ENCODE results near the gene PKLR. TPM values are rescaled to one million over a fixed set of nuclear protein-coding genes. Genes with fewer than 3 reads are reported as not detected.
A peak's percentile ranks its signal among the peaks of the same experiment; 100 is the strongest.
"Not testable (repeated sequence)": the region's sequence is repeated elsewhere in the genome, so short reads cannot be mapped to it uniquely, and the experiment has no call there.

Gene PKLR
- total RNA-seq = under 1 TPM in 1 of 2 donors, not detected in 1; 0.14 TPM

- ATAC-seq (no peak), DNase-seq (ENCODE audit: low spot score in 2 of 2) (no peak)
- H3K9me3 Mint-ChIP-seq = no peaks in the 10 kb centered on the region
- peak within 1 kb of the TSS in 1 of 2 donors; percentile 23 for H3K27ac Mint-ChIP-seq
- H3K36me3 Mint-ChIP-seq = no peaks in the 10 kb centered on the region
Measured at GRCh38 chr1:155301342-155301841, at the start of gene PKLR. Gene PKLR, minus strand, starts transcription at chr1:155301438. Its CDS starts 43 bp downstream, at chr1:155301395.

GRCh38 chr1:155342842-155343241 is 41.6 kb upstream of the PKLR start:
- Mint-ChIP-seq H3K36me3 (peaks cover 0 to 8% of the 10 kb centered on the region in 2 donors), H3K9me3 (no peaks in the 10 kb centered on the region), H3K27ac (peak overlapping the region; percentile 35 to 81)
- DNase-seq (ENCODE audit: low spot score in 2 of 2) (no peak), ATAC-seq (no peak)

- ATAC-seq (no peak), DNase-seq (ENCODE audit: low spot score in 2 of 2) (no peak)
- Mint-ChIP-seq H3K9me3 (no peaks in the 10 kb centered on the region), H3K27ac (peak overlapping the region in 1 of 2 donors; percentile 53), H3K36me3 (peaks cover 0 to 8% of the 10 kb centered on the region in 2 donors)
Measured at GRCh38 chr1:155339515-155340097, 38.4 kb upstream of the PKLR start.

GRCh38 chr1:155334962-155335361 is 33.7 kb upstream of the PKLR start:
- H3K36me3 Mint-ChIP-seq = peaks cover 8 to 14% of the 10 kb centered on the region in 2 donors
- DNase-seq (ENCODE audit: low spot score in 2 of 2) (no peak), ATAC-seq (no peak)
- H3K27ac Mint-ChIP-seq = no peak overlapping the region
- H3K9me3 Mint-ChIP-seq = no peaks in the 10 kb centered on the region

- H3K27ac Mint-ChIP-seq = peak overlapping the region in 1 of 2 donors; percentile 47
- no peak for ATAC-seq
Measured at GRCh38 chr1:155329980-155330598, 28.9 kb upstream of the PKLR start.

GRCh38 chr1:155328856-155329255 is 27.6 kb upstream of the PKLR start:
- not testable (repeated sequence) for DNase-seq (ENCODE audit: low spot score in 2 of 2); ATAC-seq; H3K9me3 Mint-ChIP-seq
- Mint-ChIP-seq H3K27ac (peak overlapping the region in 1 of 2 donors; percentile 77), H3K36me3 (peaks cover 0 to 14% of the 10 kb centered on the region in 2 donors)

More at GRCh38 chr1:155329980-155330598, 28.9 kb upstream of the PKLR start:
- H3K36me3 Mint-ChIP-seq = peaks cover 0 to 14% of the 10 kb centered on the region in 2 donors
- no peak for DNase-seq (ENCODE audit: low spot score in 2 of 2)
- H3K9me3 Mint-ChIP-seq = no peaks in the 10 kb centered on the region

GRCh38 chr1:155327981-155328380 is 26.7 kb upstream of the PKLR start:
- DNase-seq (ENCODE audit: low spot score in 2 of 2) (peak in 1 of 2 donors; percentile 50), ATAC-seq (no peak)
- Mint-ChIP-seq H3K27ac (no peak overlapping the region), H3K36me3 (peaks cover 0 to 8% of the 10 kb centered on the region in 2 donors), H3K9me3 (no peaks in the 10 kb centered on the region)

GRCh38 chr1:155326631-155327037 is 25.4 kb upstream of the PKLR start:
- DNase-seq (ENCODE audit: low spot score in 2 of 2) (peak in 1 of 2 donors; percentile 54), ATAC-seq (no peak)
- no peaks in the 10 kb centered on the region for H3K9me3 Mint-ChIP-seq
- peaks cover 0 to 8% of the 10 kb centered on the region in 2 donors for H3K36me3 Mint-ChIP-seq
- H3K27ac Mint-ChIP-seq = peak overlapping the region; percentile 23 to 29

- DNase-seq (ENCODE audit: low spot score in 2 of 2) (peak in 1 of 2 donors; percentile 51), ATAC-seq (no peak)
- H3K27ac Mint-ChIP-seq = peak overlapping the region; percentile 22 to 23
- peaks cover 0 to 7% of the 10 kb centered on the region in 2 donors for H3K36me3 Mint-ChIP-seq
- no peaks in the 10 kb centered on the region for H3K9me3 Mint-ChIP-seq
Measured at GRCh38 chr1:155326020-155326526, 24.8 kb upstream of the PKLR start.

GRCh38 chr1:155325603-155325893 is 24.3 kb upstream of the PKLR start:
- Mint-ChIP-seq H3K27ac (no peak overlapping the region), H3K36me3 (peaks cover 0 to 2% of the 10 kb centered on the region in 2 donors), H3K9me3 (no peaks in the 10 kb centered on the region)
- ATAC-seq = no peak
- peak in 1 of 2 donors; percentile 55 for DNase-seq (ENCODE audit: low spot score in 2 of 2)

GRCh38 chr1:155324717-155325602 is 23.7 kb upstream of the PKLR start:
- H3K36me3 Mint-ChIP-seq = no peaks in the 10 kb centered on the region
- H3K27ac Mint-ChIP-seq = peak overlapping the region; percentile 68 to 75
- no peak for ATAC-seq
- no peaks in the 10 kb centered on the region for H3K9me3 Mint-ChIP-seq
- peak; percentile 29 to 66 for DNase-seq (ENCODE audit: low spot score in 2 of 2)

- ATAC-seq = peak; percentile 81 to 84
- peak; percentile 92 to 95 for DNase-seq (ENCODE audit: low spot score in 2 of 2)
- H3K36me3 Mint-ChIP-seq = no peaks in the 10 kb centered on the region
Measured at GRCh38 chr1:155324037-155324716, 22.9 kb upstream of the PKLR start.

GRCh38 chr1:155323729-155324036 is 22.4 kb upstream of the PKLR start:
- H3K9me3 Mint-ChIP-seq = no peaks in the 10 kb centered on the region
- ATAC-seq (peak; percentile 67 to 68), DNase-seq (ENCODE audit: low spot score in 2 of 2) (peak; percentile 85 to 89)
- peaks cover 0 to 3% of the 10 kb centered on the region in 2 donors for H3K36me3 Mint-ChIP-seq
- peak overlapping the region in 1 of 2 donors; percentile 75 for H3K27ac Mint-ChIP-seq

More at GRCh38 chr1:155324037-155324716, 22.9 kb upstream of the PKLR start:
- Mint-ChIP-seq H3K9me3 (no peaks in the 10 kb centered on the region), H3K27ac (peak overlapping the region; percentile 70 to 75)

- ATAC-seq (peak; percentile 52 to 54), DNase-seq (ENCODE audit: low spot score in 2 of 2) (peak; percentile 89 to 98)
- Mint-ChIP-seq H3K36me3 (peaks cover 0 to 4% of the 10 kb centered on the region in 2 donors), H3K9me3 (no peaks in the 10 kb centered on the region), H3K27ac (peak overlapping the region in 1 of 2 donors; percentile 75)
Measured at GRCh38 chr1:155322953-155323728, 21.9 kb upstream of the PKLR start.

GRCh38 chr1:155322571-155322952 is 21.3 kb upstream of the PKLR start:
- peaks cover 0 to 4% of the 10 kb centered on the region in 2 donors for H3K36me3 Mint-ChIP-seq
- H3K9me3 Mint-ChIP-seq = no peaks in the 10 kb centered on the region
- ATAC-seq (no peak), DNase-seq (ENCODE audit: low spot score in 2 of 2) (peak in 1 of 2 donors; percentile 27)
- peak overlapping the region in 1 of 2 donors; percentile 74 for H3K27ac Mint-ChIP-seq

Measured in activated naive CD4-positive, alpha-beta T cell treated with anti-CD3 and anti-CD28 coated beads, Interleukin-2, amount 50 U/mL, for 72 hours (primary cell).